Large intestine (tissue), 3 donors: ENCODE data around the gene IP6K1. TPM values are rescaled to one million over a fixed set of nuclear protein-coding genes. Genes with fewer than 3 reads are reported as not detected.
A peak's percentile ranks its signal among the peaks of the same experiment; 100 is the strongest.
"Not testable (repeated sequence)": the region's sequence is repeated elsewhere in the genome, so short reads cannot be mapped to it uniquely, and the experiment has no call there.

Experiments used
- DNase-seq, 2 donors: peaks; one replicate each; pipeline versions ENCODE4 v3.0.0 to v3.0.0-alpha.2; 2013
- H3K27ac ChIP-seq: one replicate; pipeline ENCODE4 v1.5.1; 2013; ENCODE audit warnings: low read length
- H3K27me3 ChIP-seq: 2 replicates; pipeline ENCODE4 v1.6.1; 2013; ENCODE audit warnings: low read length; ENCODE audit not compliant: control insufficient read depth, insufficient read depth
- H3K36me3 ChIP-seq: 2 replicates; pipeline ENCODE4 v1.6.1; 2013; ENCODE audit warnings: low read length; ENCODE audit not compliant: control insufficient read depth, insufficient read depth
- H3K4me1 ChIP-seq: one replicate; pipeline ENCODE4 v1.6.1; 2013; ENCODE audit warnings: low read length; ENCODE audit not compliant: control insufficient read depth, insufficient read depth
- H3K4me3 ChIP-seq: one replicate; pipeline ENCODE4 v1.5.1; 2013; ENCODE audit warnings: low read length
- H3K9me3 ChIP-seq: one replicate; pipeline ENCODE4 v1.6.1; 2013; ENCODE audit warnings: mild to moderate bottlenecking, low read depth, low read length, moderate library complexity; ENCODE audit not compliant: control insufficient read depth
- whole genome bisulfite sequencing: methylation state at CpG from one replicate; pipeline ENCODE4 v1.1.5; 2013; ENCODE audit warnings: low lambda C conversion rate; ENCODE audit not compliant: insufficient coverage; 5-methylcytosine and 5-hydroxymethylcytosine counted together
- polyA plus RNA-seq: library from polyadenylated mRNA; unstranded; fragments of 120-200 nt; gene quantifications from one replicate; pipeline ENCODE4 v1.2.1, GENCODE V29; 2013

The IP6K1 gene
- polyA plus RNA-seq, 1 donor, result 27.1 TPM

DNA sequence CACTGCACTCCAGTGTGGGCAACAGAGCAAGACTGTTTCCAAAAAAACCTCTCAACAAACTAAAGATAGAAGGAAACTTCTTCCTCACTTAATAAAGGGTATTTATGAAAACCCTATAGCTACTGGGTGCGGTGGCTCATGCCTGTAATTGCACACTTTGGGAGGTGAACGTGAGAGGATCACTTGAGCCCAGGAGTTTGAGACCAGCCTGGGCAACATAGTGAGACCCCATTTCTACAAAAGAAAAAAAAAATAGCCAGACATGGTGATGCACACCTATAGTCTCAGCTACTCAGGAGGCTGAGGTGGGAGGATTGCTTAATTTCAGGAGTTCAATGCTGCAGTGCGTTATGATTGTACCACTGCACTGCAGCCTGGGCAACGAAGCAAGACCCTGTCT, 22.4 kb downstream of the IP6K1 start:
- DNase-seq, result no peak
- peaks cover 13% of the 10 kb centered on the region for H3K36me3 ChIP-seq
- no peaks in the 10 kb centered on the region for H3K9me3 ChIP-seq
- H3K27ac ChIP-seq, result no peak overlapping the region
- no peaks in the 10 kb centered on the region for H3K27me3 ChIP-seq
- no peaks in the 10 kb centered on the region for H3K4me1 ChIP-seq
- no CpG with 5 or more reads among the region's 4 CpGs for WGBS
- H3K4me3 ChIP-seq, result no peak overlapping the region

DNA sequence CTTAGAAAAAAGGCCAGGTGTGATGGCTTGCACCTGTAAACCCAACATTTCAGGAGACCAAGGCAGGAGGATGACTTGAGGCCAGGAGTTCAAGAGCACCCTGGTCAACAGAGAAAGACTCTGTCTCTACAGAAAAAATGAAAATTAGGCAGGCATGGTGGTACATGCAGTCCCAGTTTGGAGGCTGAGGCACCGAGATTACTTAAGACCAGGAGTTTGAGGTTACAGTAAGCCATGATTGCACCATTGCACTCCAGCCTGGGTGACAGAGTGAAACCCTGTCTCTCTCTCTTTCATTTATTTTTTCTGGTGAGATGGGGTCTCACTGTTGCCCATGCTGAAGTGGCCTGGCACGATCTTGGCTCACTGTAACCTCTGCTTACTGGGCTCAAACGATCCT, 24.7 kb downstream of the IP6K1 start:
- H3K27me3 ChIP-seq, result no peaks in the 10 kb centered on the region
- no peak overlapping the region for H3K4me3 ChIP-seq
- no peak for DNase-seq
- H3K4me1 ChIP-seq, result no peaks in the 10 kb centered on the region
- H3K36me3 ChIP-seq, result peaks cover 13% of the 10 kb centered on the region
- no peaks in the 10 kb centered on the region for H3K9me3 ChIP-seq
- no peak overlapping the region for H3K27ac ChIP-seq
- no CpG with 5 or more reads among the region's 3 CpGs for WGBS

DNA sequence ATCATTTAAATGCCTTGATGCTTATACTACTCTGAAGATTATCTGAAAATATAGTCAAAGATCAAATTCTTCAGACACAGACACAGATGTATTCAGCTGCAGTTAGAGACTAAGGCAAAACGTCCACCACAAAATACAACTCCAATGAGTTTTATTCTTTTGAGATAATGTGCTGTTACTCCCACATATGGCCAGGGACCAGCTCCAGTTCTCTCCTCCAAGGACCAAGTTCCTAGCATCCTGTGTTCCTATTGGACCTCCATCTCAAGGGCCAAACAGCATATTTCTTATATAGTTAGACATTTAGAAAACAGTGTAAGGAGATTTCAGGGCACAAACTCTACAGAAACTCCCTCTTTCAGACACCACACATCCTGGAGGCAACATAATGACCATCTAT, 27.1 kb downstream of the IP6K1 start:
- DNase-seq, result no peak
- H3K36me3 ChIP-seq, result peaks cover 8% of the 10 kb centered on the region
- WGBS, result no CpG with 5 or more reads among the region's 1 CpG
- H3K27ac ChIP-seq, result no peak overlapping the region
- no peak overlapping the region for H3K4me3 ChIP-seq
- no peaks in the 10 kb centered on the region for H3K4me1 ChIP-seq
- no peaks in the 10 kb centered on the region for H3K9me3 ChIP-seq
- H3K27me3 ChIP-seq, result no peaks in the 10 kb centered on the region

DNA sequence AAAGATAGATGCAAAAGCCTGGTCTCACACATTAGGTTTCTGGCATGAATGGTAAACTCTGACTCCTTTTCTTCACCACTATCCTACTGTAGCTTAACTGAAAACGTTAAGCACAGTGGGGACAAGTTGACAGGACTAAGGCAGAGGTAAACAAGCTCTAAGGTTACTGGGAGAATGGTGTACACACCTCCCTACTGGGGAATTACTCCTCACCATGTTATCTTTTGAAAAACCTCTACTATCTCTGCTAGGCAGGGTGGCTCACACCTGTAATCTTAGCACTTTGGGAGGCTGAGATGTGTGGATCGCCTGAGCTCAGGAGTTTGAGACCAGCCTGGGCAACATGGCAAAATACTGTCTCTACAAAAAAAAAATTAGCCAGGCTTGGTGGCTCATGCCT, 29.1 kb downstream of the IP6K1 start:
- Histone ChIP-seq H3K9me3 (no peaks in the 10 kb centered on the region), H3K36me3 (peaks cover 4% of the 10 kb centered on the region), H3K4me1 (no peaks in the 10 kb centered on the region), H3K4me3 (no peak overlapping the region), H3K27ac (no peak overlapping the region), H3K27me3 (no peaks in the 10 kb centered on the region)
- WGBS, result no CpG with 5 or more reads among the region's 2 CpGs
- no peak for DNase-seq

DNA sequence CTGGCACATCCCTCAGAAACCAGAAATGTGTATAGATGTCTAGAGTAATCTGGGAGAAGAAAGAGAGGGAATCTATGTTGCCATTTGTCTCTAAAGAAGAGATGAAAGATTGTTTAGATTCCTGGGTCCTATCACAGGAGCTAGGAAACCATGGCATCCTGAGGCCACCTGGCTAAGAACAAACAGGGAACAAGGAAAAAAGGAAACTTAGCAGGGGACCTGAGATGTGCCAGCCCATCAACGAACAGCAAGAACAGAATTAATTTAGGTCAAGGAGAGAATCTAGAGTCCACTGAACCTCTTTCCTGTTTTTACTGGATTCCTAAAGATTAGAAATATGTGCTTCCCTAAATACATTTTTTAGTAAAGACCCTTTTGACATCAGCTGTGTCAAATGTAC, 30.3 kb downstream of the IP6K1 start:
- H3K27ac ChIP-seq, result no peak overlapping the region
- H3K36me3 ChIP-seq, result no peaks in the 10 kb centered on the region
- no peaks in the 10 kb centered on the region for H3K9me3 ChIP-seq
- WGBS, result no CpG with 5 or more reads among the region's 1 CpG
- H3K27me3 ChIP-seq, result no peaks in the 10 kb centered on the region
- H3K4me3 ChIP-seq, result no peak overlapping the region
- no peak for DNase-seq
- H3K4me1 ChIP-seq, result peaks cover under 1% of the 10 kb centered on the region

DNA sequence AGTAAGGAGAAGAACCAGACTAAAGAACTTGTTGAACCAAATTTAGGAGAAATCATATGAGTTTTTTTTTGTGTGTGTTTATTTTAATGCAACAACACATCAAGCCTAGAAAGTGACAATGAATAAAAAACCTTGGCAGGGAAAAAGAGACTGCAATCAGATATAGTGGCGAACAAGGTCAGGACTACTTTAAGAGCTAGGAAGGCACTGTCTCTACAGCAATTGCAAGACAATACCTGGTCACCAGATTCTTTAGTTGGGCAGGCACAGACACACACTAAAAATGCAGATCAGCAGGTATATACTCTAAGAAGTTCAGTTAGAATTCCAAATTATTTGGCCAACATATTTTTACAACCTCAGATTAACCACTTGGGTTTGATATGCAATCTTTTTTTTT, 31.8 kb downstream of the IP6K1 start:
- no peaks in the 10 kb centered on the region for H3K27me3 ChIP-seq
- H3K4me3 ChIP-seq, result no peak overlapping the region
- WGBS, result 100% methylated on average over 1 of the region's 1 CpG
- no peaks in the 10 kb centered on the region for H3K9me3 ChIP-seq
- H3K4me1 ChIP-seq, result peaks cover 4% of the 10 kb centered on the region
- no peak overlapping the region for H3K27ac ChIP-seq
- no peak for DNase-seq
- peaks cover 2% of the 10 kb centered on the region for H3K36me3 ChIP-seq

DNA sequence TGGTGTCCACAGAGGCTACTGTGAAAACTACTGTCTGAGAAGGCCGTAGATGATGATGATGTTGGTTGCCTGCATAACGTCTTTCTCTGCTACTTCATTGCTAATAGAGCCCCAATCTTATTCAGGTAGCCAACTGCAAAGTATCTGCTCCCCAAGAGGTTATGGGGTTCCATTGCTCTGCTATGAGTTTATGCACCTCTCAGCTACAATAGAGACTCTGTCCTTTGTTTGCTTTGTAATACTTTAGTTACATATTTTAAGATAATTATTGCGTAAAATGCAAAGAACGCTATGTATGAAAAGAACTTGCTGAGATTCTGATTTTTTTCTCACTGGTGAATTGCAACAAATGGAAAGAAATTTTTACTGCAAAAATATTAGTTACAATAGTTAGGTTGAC, 34.8 kb downstream of the IP6K1 start:
- Histone ChIP-seq H3K27ac (peak overlapping the region; percentile 26), H3K4me1 (peaks cover 4% of the 10 kb centered on the region)

DNA sequence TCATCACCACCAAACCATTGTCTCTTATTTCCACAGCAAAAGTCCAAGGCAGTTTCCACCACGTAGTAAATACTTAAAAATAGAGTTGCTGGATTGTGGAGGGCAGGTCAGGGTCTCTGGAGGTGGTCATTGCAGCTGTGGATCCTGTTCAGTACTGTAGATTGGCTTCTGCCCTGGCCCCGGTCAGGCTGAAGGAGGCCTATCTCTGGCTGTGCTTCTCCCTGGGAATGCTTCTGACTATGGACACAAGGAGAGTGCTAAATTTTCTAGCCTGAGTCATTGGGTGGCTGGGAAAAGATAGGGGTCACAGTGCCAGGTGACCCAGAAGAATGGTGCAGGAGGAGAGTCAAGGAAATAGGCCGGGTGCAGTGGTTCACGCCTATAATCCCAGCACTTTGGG, 36.3 kb downstream of the IP6K1 start:
- Histone ChIP-seq H3K4me1 (peaks cover 4% of the 10 kb centered on the region), H3K27me3 (no peaks in the 10 kb centered on the region), H3K27ac (no peak overlapping the region), H3K4me3 (no peak overlapping the region), H3K36me3 (peaks cover 22% of the 10 kb centered on the region), H3K9me3 (no peaks in the 10 kb centered on the region)
- no CpG with 5 or more reads among the region's 4 CpGs for WGBS
- no peak for DNase-seq

More for the DNA sequence above, 34.8 kb downstream of the IP6K1 start:
- whole genome bisulfite sequencing, result no CpG with 5 or more reads among the region's 4 CpGs
- no peaks in the 10 kb centered on the region for H3K27me3 ChIP-seq
- no peaks in the 10 kb centered on the region for H3K9me3 ChIP-seq
- no peak overlapping the region for H3K4me3 ChIP-seq
- peak in 1 of 2 donors; percentile 33 for DNase-seq
- H3K36me3 ChIP-seq, result peaks cover 17% of the 10 kb centered on the region

DNA sequence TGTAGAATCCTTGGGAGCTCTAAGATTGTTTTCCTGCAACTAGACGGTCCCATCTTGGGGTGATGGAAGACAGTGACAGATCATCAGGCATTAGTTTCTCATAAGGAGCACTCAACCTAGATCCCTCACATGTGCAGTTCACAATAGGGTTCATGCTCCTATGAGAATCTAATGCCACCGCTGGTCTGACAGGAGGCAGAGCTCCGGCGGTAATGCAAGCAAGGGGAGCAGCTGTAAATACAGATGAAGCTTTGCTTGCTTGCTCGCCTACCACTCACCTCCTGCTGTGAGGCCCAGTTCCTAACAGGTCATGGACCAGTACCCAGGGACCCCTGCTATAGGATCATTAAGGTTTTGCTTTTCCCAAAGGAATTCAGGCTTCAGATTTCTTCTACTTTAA, 37.5 kb downstream of the IP6K1 start:
- peaks cover 22% of the 10 kb centered on the region for H3K36me3 ChIP-seq
- not testable (repeated sequence) for DNase-seq, H3K4me1 ChIP-seq, H3K27me3 ChIP-seq, H3K9me3 ChIP-seq, H3K27ac ChIP-seq, H3K4me3 ChIP-seq
- no CpG with 5 or more reads among the region's 5 CpGs for WGBS

DNA sequence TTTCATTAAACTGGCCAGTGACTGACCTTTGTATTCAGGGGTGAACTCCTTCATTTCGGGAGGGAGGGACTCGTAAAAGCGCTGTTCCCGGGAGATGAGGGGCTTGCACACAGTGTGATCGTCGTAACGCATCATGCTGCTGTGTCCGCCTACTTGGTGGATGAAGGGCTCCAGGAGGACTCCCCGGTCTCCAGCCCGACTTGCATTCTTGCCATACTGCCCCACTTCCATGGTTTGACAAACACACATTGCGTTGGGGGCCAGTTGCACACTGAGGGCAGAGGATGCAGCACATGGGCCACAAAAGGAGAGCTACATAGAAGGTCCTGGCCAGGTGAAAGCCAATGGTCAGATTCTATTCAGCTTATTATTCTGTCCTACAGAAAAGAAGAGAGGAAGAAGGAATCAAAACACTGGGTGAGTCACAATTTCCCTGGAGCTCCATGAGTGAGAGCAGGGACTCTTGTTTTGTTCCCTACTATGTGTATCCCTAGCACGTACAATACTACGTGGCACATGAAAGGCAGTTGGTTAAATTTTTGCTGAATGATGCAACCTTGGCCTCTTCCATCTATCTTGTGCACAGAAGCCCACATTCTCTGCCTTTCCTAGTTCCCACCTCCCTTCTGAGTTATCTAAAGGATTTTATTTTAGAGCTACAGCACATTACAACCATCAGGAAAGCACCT, 38.4 kb downstream of the IP6K1 start:
- H3K4me1 ChIP-seq, result peaks cover 4% of the 10 kb centered on the region
- H3K9me3 ChIP-seq, result no peaks in the 10 kb centered on the region
- H3K27ac ChIP-seq, result no peak overlapping the region
- H3K36me3 ChIP-seq, result peaks cover 25% of the 10 kb centered on the region
- H3K4me3 ChIP-seq, result no peak overlapping the region
- no peak for DNase-seq
- no CpG with 5 or more reads among the region's 13 CpGs for WGBS
- no peaks in the 10 kb centered on the region for H3K27me3 ChIP-seq

DNA sequence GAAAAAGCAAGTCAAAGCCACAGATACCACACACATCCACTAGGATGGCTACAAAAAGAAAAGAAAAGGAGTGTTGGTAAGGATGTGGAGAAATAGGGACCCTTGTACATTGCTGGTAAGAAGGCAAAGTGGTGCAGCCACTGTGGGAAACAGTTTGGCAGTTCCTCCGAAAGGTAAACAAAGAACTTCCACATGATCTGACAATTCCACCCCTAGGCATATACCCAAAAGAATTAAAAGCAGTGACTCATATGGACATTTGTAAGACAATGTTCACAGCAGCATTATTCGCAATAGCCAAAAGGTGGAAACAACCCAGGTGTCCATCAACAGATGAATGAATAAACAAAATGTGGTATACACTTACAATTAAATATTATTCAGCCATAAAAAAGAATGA, 40.4 kb downstream of the IP6K1 start:
- no peak for DNase-seq
- Histone ChIP-seq H3K4me3 (no peak overlapping the region), H3K27me3 (no peaks in the 10 kb centered on the region), H3K9me3 (no peaks in the 10 kb centered on the region), H3K36me3 (peaks cover 29% of the 10 kb centered on the region), H3K4me1 (peaks cover 3% of the 10 kb centered on the region), H3K27ac (no peak overlapping the region)
- no CpG with 5 or more reads among the region's 2 CpGs for WGBS
